Measurements from ENCODE around the gene KCNB1. TPM values are rescaled to one million over a fixed set of nuclear protein-coding genes. Genes with fewer than 3 reads are reported as not detected.

Gene KCNB1
- total RNA-seq, 1 donor from 2014 or later: 21.3 TPM

GRCh38 chr20:49471397-49471796 is 11.1 kb downstream of the KCNB1 start:
- no peaks in the 10 kb centered on the region for H3K4me1 Mint-ChIP-seq (ENCODE audit: unreplicated experiment)
- peaks cover 32% of the 10 kb centered on the region for H3K27me3 Mint-ChIP-seq (ENCODE audit: unreplicated experiment)
- no peak for TF ChIP-seq CTCF (IDR thresholded peaks at IDR 0.05)
- H3K36me3 Mint-ChIP-seq (ENCODE audit: unreplicated experiment): peaks cover 37% of the 10 kb centered on the region
- DNase-seq (ENCODE audit: extremely low spot score, unreplicated experiment): no peak
- H3K4me3 Mint-ChIP-seq (ENCODE audit: unreplicated experiment): no peak overlapping the region
- no peak overlapping the region for H3K27ac Mint-ChIP-seq (ENCODE audit: unreplicated experiment)
- H3K9me3 Mint-ChIP-seq (ENCODE audit: unreplicated experiment): no peaks in the 10 kb centered on the region

- H3K36me3 Mint-ChIP-seq (ENCODE audit: unreplicated experiment): peaks cover 37% of the 10 kb centered on the region
- no peaks in the 10 kb centered on the region for H3K4me1 Mint-ChIP-seq (ENCODE audit: unreplicated experiment)
- TF ChIP-seq CTCF (IDR thresholded peaks at IDR 0.05): no peak
- DNase-seq (ENCODE audit: extremely low spot score, unreplicated experiment): no peak
- H3K9me3 Mint-ChIP-seq (ENCODE audit: unreplicated experiment): no peaks in the 10 kb centered on the region
- no peak overlapping the region for H3K4me3 Mint-ChIP-seq (ENCODE audit: unreplicated experiment)
- no peak overlapping the region for H3K27ac Mint-ChIP-seq (ENCODE audit: unreplicated experiment)
- peaks cover 32% of the 10 kb centered on the region for H3K27me3 Mint-ChIP-seq (ENCODE audit: unreplicated experiment)
These were observed 11.5 kb downstream of the KCNB1 start for GRCh38 chr20:49470922-49471321.

DNA sequence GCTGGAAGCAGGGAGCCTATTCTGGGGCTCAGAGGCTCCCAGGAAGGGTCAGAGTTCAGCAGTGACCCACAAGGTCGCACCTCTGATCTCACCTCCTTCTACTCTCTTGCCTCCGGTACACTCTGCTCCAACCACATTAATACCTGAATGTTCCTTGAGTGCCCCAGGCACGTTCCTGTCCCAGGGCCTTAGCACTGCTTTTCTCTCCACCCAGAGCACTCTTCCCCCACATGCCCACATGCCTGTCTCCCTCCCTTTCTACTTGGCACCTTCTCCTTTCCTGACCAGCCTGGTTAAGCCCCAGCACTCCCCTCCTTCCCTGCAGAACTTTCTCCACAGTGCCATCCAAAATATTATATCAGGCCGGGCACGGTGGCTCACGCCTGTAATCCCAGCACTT is 13.4 kb downstream of the KCNB1 start:
- Mint-ChIP-seq H3K4me1 (ENCODE audit: unreplicated experiment) (no peaks in the 10 kb centered on the region), H3K27ac (ENCODE audit: unreplicated experiment) (no peak overlapping the region), H3K27me3 (ENCODE audit: unreplicated experiment) (peaks cover 22% of the 10 kb centered on the region), H3K9me3 (ENCODE audit: unreplicated experiment) (no peaks in the 10 kb centered on the region), H3K4me3 (ENCODE audit: unreplicated experiment) (no peak overlapping the region), H3K36me3 (ENCODE audit: unreplicated experiment) (peaks cover 27% of the 10 kb centered on the region)
- DNase-seq (ENCODE audit: extremely low spot score, unreplicated experiment): no peak
- no peak for TF ChIP-seq CTCF (IDR thresholded peaks at IDR 0.05)

- H3K36me3 Mint-ChIP-seq (ENCODE audit: unreplicated experiment): peaks cover 27% of the 10 kb centered on the region
- H3K4me1 Mint-ChIP-seq (ENCODE audit: unreplicated experiment): no peaks in the 10 kb centered on the region
- no peaks in the 10 kb centered on the region for H3K9me3 Mint-ChIP-seq (ENCODE audit: unreplicated experiment)
- H3K4me3 Mint-ChIP-seq (ENCODE audit: unreplicated experiment): no peak overlapping the region
- peaks cover 22% of the 10 kb centered on the region for H3K27me3 Mint-ChIP-seq (ENCODE audit: unreplicated experiment)
- no peak overlapping the region for H3K27ac Mint-ChIP-seq (ENCODE audit: unreplicated experiment)
- DNase-seq (ENCODE audit: extremely low spot score, unreplicated experiment): no peak
- TF ChIP-seq CTCF (IDR thresholded peaks at IDR 0.05): no peak
These were observed 14.1 kb downstream of the KCNB1 start for GRCh38 chr20:49468412-49468811.

DNA sequence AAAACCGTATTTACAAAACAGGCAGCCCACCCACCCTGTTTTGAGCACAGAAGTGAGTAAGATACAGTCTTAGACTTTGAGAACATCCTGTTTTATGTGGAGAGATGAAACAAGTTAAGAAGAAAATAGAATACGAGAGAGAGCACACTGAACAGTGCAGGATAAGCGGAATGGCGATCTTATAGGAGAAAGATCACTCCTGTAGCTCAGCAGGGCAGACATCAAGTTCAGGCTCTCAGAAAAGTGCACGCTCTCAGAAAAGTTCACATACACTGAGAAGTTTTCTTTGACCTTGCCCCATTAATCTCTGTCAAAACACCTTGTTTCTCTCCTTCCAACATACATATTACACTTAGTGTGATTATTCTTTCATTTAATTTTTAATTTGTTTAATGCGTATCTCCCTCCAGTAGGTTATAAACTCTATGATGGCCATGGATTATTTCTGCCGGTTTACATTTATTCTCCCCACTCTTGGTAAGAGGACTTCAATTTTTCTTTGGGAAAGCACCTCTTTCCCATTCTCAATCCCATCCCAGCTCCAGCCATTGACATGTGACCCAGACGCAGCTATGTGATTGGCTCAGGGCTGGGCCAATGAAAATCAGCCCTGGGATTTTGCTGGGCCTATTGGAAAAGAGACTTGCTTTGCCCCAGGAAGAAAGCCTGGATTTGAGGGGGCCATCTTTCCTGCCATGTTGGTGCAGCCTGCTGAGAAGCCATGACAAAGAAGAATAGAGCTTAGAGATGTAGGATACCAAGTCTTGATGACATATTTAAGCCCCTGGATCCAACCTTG is 16.2 kb downstream of the KCNB1 start:
- peaks cover 20% of the 10 kb centered on the region for H3K27me3 Mint-ChIP-seq (ENCODE audit: unreplicated experiment)
- no peak for DNase-seq (ENCODE audit: extremely low spot score, unreplicated experiment)
- no peaks in the 10 kb centered on the region for H3K4me1 Mint-ChIP-seq (ENCODE audit: unreplicated experiment)
- H3K9me3 Mint-ChIP-seq (ENCODE audit: unreplicated experiment): no peaks in the 10 kb centered on the region
- TF ChIP-seq CTCF (IDR thresholded peaks at IDR 0.05): no peak
- no peak overlapping the region for H3K4me3 Mint-ChIP-seq (ENCODE audit: unreplicated experiment)
- peaks cover 17% of the 10 kb centered on the region for H3K36me3 Mint-ChIP-seq (ENCODE audit: unreplicated experiment)
- H3K27ac Mint-ChIP-seq (ENCODE audit: unreplicated experiment): no peak overlapping the region

All from osteocyte (in vitro differentiated cells).